ENCODE results near the gene ADD2. TPM values are rescaled to one million over a fixed set of nuclear protein-coding genes. Genes with fewer than 3 reads are reported as not detected.

ADD2 gene
- total RNA-seq (2022; extraction: Qiagen RNA extraction): 22.0 to 35.0 TPM (median 30.8 TPM) in 5 replicates

DNA sequence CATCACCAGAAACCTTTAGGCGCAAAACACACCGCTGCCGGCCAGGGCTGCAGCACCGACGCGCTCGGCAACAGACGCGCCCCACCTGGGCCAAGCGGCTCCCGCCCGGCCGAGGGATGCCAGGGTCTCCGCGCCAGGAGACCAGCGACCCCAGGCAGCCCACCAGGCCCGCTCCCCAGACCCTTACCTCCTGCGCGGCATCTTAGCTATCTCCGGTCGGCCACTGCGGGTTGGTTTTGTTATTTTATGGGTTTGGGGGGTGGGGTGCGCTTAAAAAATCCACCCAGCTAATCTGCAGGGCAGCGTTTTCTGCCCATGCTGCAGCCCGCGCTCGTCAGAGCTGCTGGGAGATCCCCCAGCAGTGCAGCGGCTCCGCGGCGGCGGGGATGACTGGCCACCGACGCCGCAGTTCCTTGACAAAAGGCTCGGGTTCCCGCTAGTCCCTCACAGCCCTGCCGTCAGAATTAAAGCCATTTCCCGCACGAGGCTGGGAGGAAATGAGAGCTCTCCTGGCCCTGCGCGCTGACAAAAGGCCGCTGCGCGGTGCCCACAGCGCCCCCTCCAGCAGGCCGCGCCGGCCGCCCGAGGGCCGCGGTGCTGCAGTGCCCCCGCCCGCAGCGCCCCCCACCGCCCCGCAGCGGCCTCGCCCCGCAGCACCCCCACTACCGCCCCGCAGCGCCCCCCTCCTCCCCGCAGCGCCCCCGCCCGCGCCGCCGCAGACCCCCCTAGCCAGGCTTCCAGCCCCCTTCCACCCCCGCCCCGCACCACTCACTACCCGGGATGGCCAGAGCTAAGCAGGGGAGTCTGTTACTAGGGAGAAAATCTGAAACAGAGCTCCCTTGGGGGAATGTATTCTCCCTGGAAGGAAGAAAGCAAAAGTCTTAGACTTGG is at the start of gene ADD2:
ADD2 (minus strand) TSS at position 502 of the 891 bp plus-strand sequence. CDS start 61,792 bp downstream, outside the sequence.

GRCh38 chr2:70790136-70790828 is 22.3 kb upstream of the ADD2 start, which contains the start of gene FIGLA:
Gene FIGLA, minus strand, starts transcription at chr2:70790643. Its CDS starts 5 bp downstream, at chr2:70790638.

Other genes starting within 250 kb of the ADD2 start
- gene TGFA, start 214.4 kb downstream of the ADD2 start, total RNA-seq (2022; extraction: Qiagen RNA extraction): 4.4 to 8.2 TPM (median 4.9 TPM) in 5 replicates
- not detected in 5 replicates for gene FIGLA, start 22.4 kb upstream of the ADD2 start, total RNA-seq (2022; extraction: Qiagen RNA extraction)
- gene CLEC4F, start 52.4 kb upstream of the ADD2 start, total RNA-seq (2022; extraction: Qiagen RNA extraction): not detected in 5 replicates
- 0.05 to 0.08 TPM (median 0.07 TPM) in 3 of 5 replicates, not detected in the others for gene CD207, start 67.6 kb upstream of the ADD2 start, total RNA-seq (2022; extraction: Qiagen RNA extraction)
- gene VAX2, start 132.4 kb upstream of the ADD2 start, total RNA-seq (2022; extraction: Qiagen RNA extraction): 3.1 to 5.4 TPM (median 3.7 TPM) in 5 replicates
- 1.2 to 2.4 TPM (median 1.8 TPM) in 5 replicates for gene ATP6V1B1, start 167.7 kb upstream of the ADD2 start, total RNA-seq (2022; extraction: Qiagen RNA extraction)
- gene ANKRD53, start 210.4 kb upstream of the ADD2 start, total RNA-seq (2022; extraction: Qiagen RNA extraction): 0.11 to 0.28 TPM (median 0.20 TPM) in 4 of 5 replicates, not detected in the other
- gene TEX261, start 226.7 kb upstream of the ADD2 start, total RNA-seq (2022; extraction: Qiagen RNA extraction): 72.3 to 89.4 TPM (median 86.6 TPM) in 5 replicates